Fibroblast of skin of abdomen (primary cell): ENCODE data around the gene ASCL2. TPM values are rescaled to one million over a fixed set of nuclear protein-coding genes. Genes with fewer than 3 reads are reported as not detected.

Experiments
- DNase-seq: peaks from one replicate; pipeline ENCODE4 v3.0.0-alpha.2; 2013
- polyA plus RNA-seq, 2 experiments: library from polyadenylated mRNA; unstranded; fragments of 120-200 nt; gene quantifications; one replicate each; pipeline ENCODE4 v1.2.1, GENCODE V29; 2013; ENCODE audit not compliant: insufficient read length in 2 of 2

ASCL2 gene
- not detected for polyA plus RNA-seq (2013, experiment 1 of 2; ENCODE audit: insufficient read length)
- not detected for polyA plus RNA-seq (2013, experiment 2 of 2; ENCODE audit: insufficient read length)

GRCh38 chr11:2270322-2271076 is at the start of gene ASCL2:
Gene ASCL2, minus strand, starts transcription at chr11:2270588. Its CDS starts 256 bp downstream, at chr11:2270332.
- no peak for DNase-seq

- no peak for DNase-seq
These were observed 49.5 kb upstream of the ASCL2 start for GRCh38 chr11:2319791-2320472.

GRCh38 chr11:2318707-2319106 is 48.3 kb upstream of the ASCL2 start:
- DNase-seq, result no peak

- no peak for DNase-seq
These were observed 47.7 kb upstream of the ASCL2 start for GRCh38 chr11:2318123-2318522.

GRCh38 chr11:2317354-2318050 is 47.1 kb upstream of the ASCL2 start:
- DNase-seq, result no peak

- DNase-seq, result no peak
These were observed 46.5 kb upstream of the ASCL2 start for GRCh38 chr11:2316963-2317244.

- no peak for DNase-seq
These were observed 46.0 kb upstream of the ASCL2 start for GRCh38 chr11:2316169-2316962.

- no peak for DNase-seq
These were observed 45.2 kb upstream of the ASCL2 start for GRCh38 chr11:2315395-2316168.

GRCh38 chr11:2314525-2315394 is 44.4 kb upstream of the ASCL2 start:
- peak; percentile 90 for DNase-seq

GRCh38 chr11:2314136-2314524 is 43.7 kb upstream of the ASCL2 start:
- DNase-seq, result no peak

- no peak for DNase-seq
These were observed 42.9 kb upstream of the ASCL2 start for GRCh38 chr11:2313051-2313951.

GRCh38 chr11:2312232-2313042 is 42.0 kb upstream of the ASCL2 start:
- peak; percentile 32 for DNase-seq

GRCh38 chr11:2311353-2312133 is 41.2 kb upstream of the ASCL2 start:
- DNase-seq, result no peak

- no peak for DNase-seq
These were observed 40.5 kb upstream of the ASCL2 start for GRCh38 chr11:2310786-2311352.

GRCh38 chr11:2310073-2310785 is 39.8 kb upstream of the ASCL2 start:
- no peak for DNase-seq

- no peak for DNase-seq
These were observed 39.1 kb upstream of the ASCL2 start for GRCh38 chr11:2309251-2310072.
